HEK293 (cell line): ENCODE measurements around the gene GDI2.

Experiments
- CTCF ChIA-PET: fragments of 350-600 bp; formaldehyde crosslinking; extraction: SDS; loops from one replicate; lab custom pipeline; 2021; ENCODE audit warnings: antibody characterized with exemption; lab: Yijun Ruan, JAX
- POLR2A ChIA-PET: fragments of 300-600 bp; formaldehyde crosslinking; extraction: SDS; loops from one replicate; lab custom pipeline; 2020; ENCODE audit warnings: antibody characterized with exemption, inconsistent platforms; lab: Yijun Ruan, JAX
- H3K27ac ChIP-seq: fragments of 200-500 bp; sonication (Bioruptor generic); 2 replicates; pipeline ENCODE4 v1.5.1; 2014; ENCODE audit warnings: low read depth, low read length, control low read depth, inconsistent platforms; ENCODE audit errors: extremely low read depth
- H3K36me3 ChIP-seq, 2 experiments: fragments of 200-500 bp in 1 of 2; sonication (Bioruptor generic) in 1 of 2; 1 replicate in 1 of 2; 2 replicates in 1 of 2; pipeline ENCODE4 v1.5.1; 2014 to 2017; ENCODE audit warnings: inconsistent platforms in 2 of 2, low read length in 2 of 2; ENCODE audit not compliant: control insufficient read depth in 2 of 2, insufficient read depth in 1 of 2
- H3K4me1 ChIP-seq: fragments of 200-500 bp; sonication (Bioruptor generic); 2 replicates; pipeline ENCODE4 v1.5.1; 2014; ENCODE audit warnings: mild to moderate bottlenecking, low read length, inconsistent platforms; ENCODE audit not compliant: control insufficient read depth, insufficient read depth
- H3K4me3 ChIP-seq: 2 replicates; pipeline ENCODE4 v1.5.1; 2011; ENCODE audit warnings: low read depth, mild to moderate bottlenecking, control low read depth, low read length, moderate library complexity
- H3K9me3 ChIP-seq: fragments of 200-500 bp; sonication (Bioruptor generic); 2 replicates; pipeline ENCODE4 v1.5.1; 2014; ENCODE audit warnings: low read depth, low read length, inconsistent platforms; ENCODE audit not compliant: control insufficient read depth, insufficient read depth
- GLI4 ChIP-seq: fragments of 450-650 bp; formaldehyde crosslinking; IDR thresholded peaks from 2 replicates; pipeline ENCODE4 v1.5.1; 2016; ENCODE audit warnings: missing biosample characterization, missing genetic modification characterization
- GLIS1 ChIP-seq: fragments of 450-650 bp; formaldehyde crosslinking; IDR thresholded peaks from 2 replicates; pipeline ENCODE4 v1.5.1; 2016; ENCODE audit warnings: missing biosample characterization, missing genetic modification characterization
- GLIS2 ChIP-seq: fragments of 450-650 bp; formaldehyde crosslinking; IDR thresholded peaks from 2 replicates; pipeline ENCODE4 v1.5.1; 2016; ENCODE audit warnings: missing biosample characterization, missing genetic modification characterization
- MYNN ChIP-seq: fragments of 450-650 bp; formaldehyde crosslinking; IDR thresholded peaks from 2 replicates; pipeline ENCODE4 v1.5.1; 2016; ENCODE audit warnings: missing biosample characterization, missing genetic modification characterization, borderline replicate concordance
- PATZ1 ChIP-seq: fragments of 450-650 bp; formaldehyde crosslinking; IDR thresholded peaks from 2 replicates; pipeline ENCODE4 v1.5.1; 2016; ENCODE audit warnings: missing biosample characterization, missing genetic modification characterization
- SCRT1 ChIP-seq: fragments of 450-650 bp; formaldehyde crosslinking; IDR thresholded peaks from 2 replicates; pipeline ENCODE4 v1.5.1; 2016; ENCODE audit warnings: missing biosample characterization, missing genetic modification characterization, borderline replicate concordance
- SETDB1 ChIP-seq: IDR thresholded peaks from one replicate; pipeline ENCODE4 v1.6.1; 2017; ENCODE audit warnings: mild to moderate bottlenecking, low read length, moderate library complexity, mixed read lengths; ENCODE audit not compliant: insufficient read length
- ZBTB17 ChIP-seq: fragments of 450-650 bp; formaldehyde crosslinking; IDR thresholded peaks from 2 replicates; pipeline ENCODE4 v1.5.1; 2016; ENCODE audit warnings: missing biosample characterization, missing genetic modification characterization
- ZBTB21 ChIP-seq: fragments of 450-650 bp; formaldehyde crosslinking; IDR thresholded peaks from 2 replicates; pipeline ENCODE4 v1.5.1; 2017; ENCODE audit warnings: missing biosample characterization, missing genetic modification characterization
- ZBTB26 ChIP-seq: fragments of 450-650 bp; formaldehyde crosslinking; optimal IDR thresholded peaks from 2 replicates; pipeline ENCODE3; 2016; ENCODE audit warnings: missing biosample characterization, mild to moderate bottlenecking, missing genetic modification characterization
- ZBTB48 ChIP-seq: fragments of 450-650 bp; formaldehyde crosslinking; IDR thresholded peaks from 2 replicates; pipeline ENCODE4 v1.5.1; 2016; ENCODE audit warnings: missing biosample characterization, missing genetic modification characterization
- ZFP37 ChIP-seq: fragments of 450-650 bp; formaldehyde crosslinking; IDR thresholded peaks from 2 replicates; pipeline ENCODE4 v1.5.1; 2016; ENCODE audit warnings: missing biosample characterization, missing genetic modification characterization
- ZIC2 ChIP-seq: fragments of 450-650 bp; formaldehyde crosslinking; IDR thresholded peaks from 2 replicates; pipeline ENCODE4 v1.5.1; 2016; ENCODE audit warnings: missing biosample characterization, missing genetic modification characterization
- ZNF155 ChIP-seq: fragments of 450-650 bp; formaldehyde crosslinking; IDR thresholded peaks from 2 replicates; pipeline ENCODE4 v1.5.1; 2016; ENCODE audit warnings: missing biosample characterization, missing genetic modification characterization
- ZNF239 ChIP-seq: fragments of 450-650 bp; formaldehyde crosslinking; IDR thresholded peaks from 2 replicates; pipeline ENCODE4 v1.5.1; 2016; ENCODE audit warnings: missing biosample characterization, missing genetic modification characterization
- ZNF280D ChIP-seq: fragments of 450-650 bp; formaldehyde crosslinking; IDR thresholded peaks from 2 replicates; pipeline ENCODE4 v1.5.1; 2016; ENCODE audit warnings: missing biosample characterization, missing genetic modification characterization
- ZNF354C ChIP-seq: fragments of 450-650 bp; formaldehyde crosslinking; IDR thresholded peaks from 2 replicates; pipeline ENCODE4 v1.5.1; 2016; ENCODE audit warnings: missing biosample characterization, missing genetic modification characterization, low read depth, borderline replicate concordance
- ZNF433 ChIP-seq: fragments of 450-650 bp; formaldehyde crosslinking; IDR thresholded peaks from 2 replicates; pipeline ENCODE4 v1.5.1; 2016; ENCODE audit warnings: missing biosample characterization, missing genetic modification characterization, low read depth
- ZNF560 ChIP-seq: fragments of 450-650 bp; formaldehyde crosslinking; IDR thresholded peaks from 2 replicates; pipeline ENCODE4 v1.5.1; 2017; ENCODE audit warnings: missing biosample characterization, missing genetic modification characterization, borderline replicate concordance
- ZNF610 ChIP-seq: fragments of 450-650 bp; formaldehyde crosslinking; IDR thresholded peaks from 2 replicates; pipeline ENCODE4 v1.5.1; 2016; ENCODE audit warnings: missing biosample characterization, missing genetic modification characterization, borderline replicate concordance
- ZNF658 ChIP-seq: fragments of 450-650 bp; formaldehyde crosslinking; IDR thresholded peaks from 2 replicates; pipeline ENCODE4; 2016; ENCODE audit warnings: missing biosample characterization, missing genetic modification characterization
- ZNF660 ChIP-seq: fragments of 450-650 bp; IDR thresholded peaks from 2 replicates; pipeline ENCODE4 v1.5.1; 2018; ENCODE audit warnings: missing biosample characterization, mild to moderate bottlenecking, missing genetic modification characterization
- ZNF747 ChIP-seq: fragments of 450-650 bp; formaldehyde crosslinking; IDR thresholded peaks from 2 replicates; pipeline ENCODE4 v1.5.1; 2016; ENCODE audit warnings: missing biosample characterization, missing genetic modification characterization
- ZNF776 ChIP-seq: fragments of 450-650 bp; formaldehyde crosslinking; IDR thresholded peaks from 2 replicates; pipeline ENCODE4 v1.5.0; 2017; ENCODE audit warnings: missing biosample characterization, missing genetic modification characterization, borderline replicate concordance
- ZNF830 ChIP-seq: fragments of 450-650 bp; IDR thresholded peaks from 2 replicates; pipeline ENCODE4 v1.5.0; 2018; ENCODE audit warnings: missing biosample characterization, missing genetic modification characterization, low read depth, mild to moderate bottlenecking, moderate library complexity
- ZSCAN23 ChIP-seq: fragments of 450-650 bp; formaldehyde crosslinking; IDR thresholded peaks from 2 replicates; pipeline ENCODE4 v1.5.1; 2016; ENCODE audit warnings: missing biosample characterization, missing genetic modification characterization

GDI2 gene

GRCh38 chr10:5805711-5806110 is 7.5 kb downstream of the GDI2 start:
- H3K9me3 ChIP-seq = no peaks in the 10 kb centered on the region
- POLR2A ChIA-PET = interaction anchor here (0.5 to 0.7 kb wide), 2 partner anchors 19 to 46 kb away, joined by 3 to 4 read pairs; no protein-coding TSS in a partner anchor
- no peak overlapping the region for H3K27ac ChIP-seq
- H3K4me1 ChIP-seq = peaks cover 4% of the 10 kb centered on the region; the same call in 1 of the 2 replicates
- CTCF ChIA-PET = interaction anchor here (0.6 kb wide), 1 partner anchor 8 kb away, joined by 3 read pairs; no protein-coding TSS in a partner anchor
- TF ChIP-seq ZBTB48 (tag by site-specific recombination) (no peak), ZNF560 (tag by site-specific recombination) (no peak), ZBTB21 (tag by site-specific recombination) (no peak), ZNF280D (tag by site-specific recombination) (no peak), ZNF776 (tag by site-specific recombination) (no peak), ZIC2 (tag by site-specific recombination) (no peak), MYNN (tag by site-specific recombination) (no peak), ZSCAN23 (tag by site-specific recombination) (no peak), ZNF830 (no peak), ZNF155 (tag by site-specific recombination) (no peak), ZNF660 (no peak), SCRT1 (tag by site-specific recombination) (no peak), ZNF239 (tag by site-specific recombination) (no peak), ZBTB26 (tag by site-specific recombination) (no peak), ZFP37 (tag by site-specific recombination) (no peak), ZNF747 (tag by site-specific recombination) (no peak)
- H3K4me3 ChIP-seq = no peak overlapping the region
- H3K36me3 ChIP-seq = peaks cover 7 to 17% of the 10 kb centered on the region in 2 experiments; a peak in 2 of 3 replicates

GRCh38 chr10:5805260-5805659 is 8.0 kb downstream of the GDI2 start:
- peaks cover 7 to 20% of the 10 kb centered on the region in 2 experiments for H3K36me3 ChIP-seq
- ChIA-PET POLR2A (interaction anchor here (2.0 kb wide), 1 partner anchor 8 kb away, joined by 11 read pairs; the partner anchor contains the start of gene GDI2), CTCF (no interaction called here)
- TF ChIP-seq SETDB1 (no peak), GLIS2 (tag by site-specific recombination) (no peak), ZNF658 (tag by site-specific recombination) (no peak), GLI4 (tag by site-specific recombination) (no peak), GLIS1 (tag by site-specific recombination) (no peak), ZNF610 (no peak), ZBTB17 (tag by site-specific recombination) (no peak), ZNF433 (no peak), ZNF354C (tag by site-specific recombination) (no peak), PATZ1 (tag by site-specific recombination) (no peak)
- H3K27ac ChIP-seq = no peak overlapping the region
- peaks cover under 1% of the 10 kb centered on the region; the same call in 1 of the 2 replicates for H3K4me1 ChIP-seq
- no peak overlapping the region for H3K4me3 ChIP-seq
- no peaks in the 10 kb centered on the region for H3K9me3 ChIP-seq
